Inflammatory macrophage treated with lipopolysaccharide for 4 hours (primary cell): ENCODE results near the gene EPHX1.

Source experiments
- DNase-seq: peaks from one replicate; pipeline ENCODE4 v3.0.0-alpha.2; 2020

The EPHX1 gene

DNA sequence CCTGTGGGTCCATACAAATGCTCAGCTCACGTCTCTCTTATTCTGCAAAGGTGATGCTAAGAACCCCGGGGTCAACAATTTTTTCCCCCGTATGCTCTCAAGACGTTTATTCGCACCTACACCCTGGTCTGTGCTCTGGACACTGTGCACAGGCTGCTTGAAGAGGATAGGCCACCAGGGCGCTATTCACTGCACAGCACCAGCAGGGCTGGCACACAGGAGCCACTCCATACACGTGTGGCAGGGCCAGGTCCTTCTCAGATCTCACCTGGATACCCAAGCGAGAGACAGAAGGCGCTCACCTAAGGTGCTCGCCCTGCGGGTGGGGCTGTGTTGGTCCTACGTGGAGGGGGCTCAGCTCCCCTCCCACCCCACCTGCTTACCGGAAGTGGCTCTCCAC, 55.6 kb downstream of the EPHX1 start:
- no peak for DNase-seq

- DNase-seq, result peak; percentile 79
These were observed 56.3 kb downstream of the EPHX1 start for GRCh38 chr1:225866061-225866837.

DNA sequence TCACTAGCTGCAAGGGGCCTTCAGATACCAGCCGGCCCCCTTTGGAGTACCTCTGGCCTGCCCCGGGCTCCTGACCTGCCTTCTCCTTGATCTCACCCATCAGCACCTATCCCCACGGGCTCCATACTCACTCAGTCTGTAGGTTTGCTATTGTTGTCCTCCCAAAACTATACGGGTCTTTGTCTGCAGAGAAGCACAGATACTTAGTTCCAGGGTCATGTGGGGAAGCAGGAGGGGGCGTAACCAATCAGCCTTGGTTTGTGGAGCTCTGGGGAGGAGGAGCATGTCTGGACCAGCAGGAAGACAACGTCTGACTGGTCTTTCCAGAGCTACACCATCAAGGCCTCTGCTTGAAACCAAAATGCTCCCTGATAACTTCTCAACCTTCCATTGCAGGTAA, 57.1 kb downstream of the EPHX1 start:
- DNase-seq, result no peak

DNA sequence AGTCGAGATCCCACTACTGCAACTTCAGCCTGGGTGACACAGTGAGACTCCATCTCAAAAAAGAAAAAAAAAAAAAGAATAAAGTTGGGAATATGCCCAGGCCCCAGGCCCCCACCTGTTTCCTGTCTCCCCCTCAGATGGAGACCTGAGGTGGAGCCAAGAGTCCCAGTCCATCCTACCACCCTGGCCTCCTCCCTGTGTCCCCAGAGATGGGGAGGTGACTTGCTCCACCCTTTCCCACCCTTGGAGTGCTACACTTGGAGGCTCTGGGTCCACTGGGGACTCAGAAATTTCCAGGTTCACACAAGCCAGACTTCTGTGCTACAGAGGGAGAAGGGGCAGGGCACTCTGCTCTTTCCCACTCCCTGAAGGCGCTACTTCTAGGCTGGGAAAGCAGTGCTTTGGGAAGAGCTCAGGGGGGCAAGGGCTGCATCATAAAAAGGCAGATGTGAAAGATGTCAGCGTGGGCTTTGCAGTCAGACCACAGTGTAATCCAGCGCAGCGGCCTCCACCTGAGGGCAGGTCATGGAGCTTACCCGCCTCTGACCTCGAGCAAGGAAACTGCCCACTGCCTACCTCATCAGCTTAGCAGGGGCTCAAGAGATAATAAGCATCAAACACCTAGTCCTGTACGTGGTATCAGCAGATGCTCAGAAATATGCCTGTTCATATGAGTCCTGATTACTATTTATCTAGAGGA, 58.9 kb downstream of the EPHX1 start:
- no peak for DNase-seq

- no peak for DNase-seq
These were observed 61.0 kb downstream of the EPHX1 start for GRCh38 chr1:225870911-225871310.

DNA sequence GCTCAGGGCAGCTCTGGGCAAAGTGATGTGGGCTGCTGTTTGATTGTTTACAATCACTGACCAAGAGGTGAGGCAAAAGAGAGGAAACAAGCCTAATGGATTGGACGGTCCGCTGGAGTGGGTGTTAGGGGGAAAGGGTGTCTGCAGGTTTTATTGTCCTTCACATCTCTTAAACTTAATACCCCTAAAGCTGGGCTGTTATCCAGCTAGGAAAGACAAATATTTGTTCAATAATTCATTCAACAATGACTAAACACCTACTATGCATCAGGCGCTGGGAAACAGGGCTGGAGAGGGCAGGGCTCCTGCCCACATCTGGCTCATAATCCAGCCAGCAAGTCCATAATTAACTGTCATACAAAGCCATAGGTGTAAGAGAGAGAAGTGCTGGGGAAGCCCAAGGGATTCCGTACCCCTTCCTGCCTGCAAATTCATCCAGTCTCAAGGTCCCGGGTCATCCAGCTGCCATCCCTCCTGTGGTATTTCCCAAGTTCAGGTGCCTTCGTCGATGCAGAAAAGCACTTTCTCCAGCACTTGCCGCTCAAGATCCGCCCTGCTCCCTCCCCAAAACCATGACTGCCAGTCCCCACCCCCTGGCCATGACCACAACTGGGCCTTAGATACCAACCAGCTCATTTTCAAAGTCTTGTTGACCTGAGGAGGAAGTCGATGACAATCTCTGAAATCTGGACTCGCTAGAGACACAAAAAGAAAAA, 61.6 kb downstream of the EPHX1 start:
- no peak for DNase-seq

DNA sequence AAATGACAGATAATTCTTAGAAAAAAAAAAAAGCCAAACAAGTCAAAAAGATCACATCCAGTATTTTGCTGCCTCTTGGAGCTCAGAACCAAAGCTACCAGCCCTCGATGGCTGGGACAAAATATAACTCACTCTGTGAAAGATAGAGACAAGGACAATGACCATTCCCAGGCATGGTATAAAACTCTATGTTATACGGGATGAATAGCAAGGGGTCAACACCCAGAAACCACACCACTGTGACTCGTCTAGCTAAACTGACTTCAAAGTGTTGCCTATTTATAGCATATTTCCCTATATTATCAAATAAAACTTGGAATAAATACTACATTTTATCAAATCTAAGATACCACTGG, 62.1 kb downstream of the EPHX1 start:
- no peak for DNase-seq

- DNase-seq, result no peak
These were observed 63.4 kb downstream of the EPHX1 start for GRCh38 chr1:225873281-225873850.

GRCh38 chr1:225874431-225874830, 64.5 kb downstream of the EPHX1 start:
- no peak for DNase-seq

DNA sequence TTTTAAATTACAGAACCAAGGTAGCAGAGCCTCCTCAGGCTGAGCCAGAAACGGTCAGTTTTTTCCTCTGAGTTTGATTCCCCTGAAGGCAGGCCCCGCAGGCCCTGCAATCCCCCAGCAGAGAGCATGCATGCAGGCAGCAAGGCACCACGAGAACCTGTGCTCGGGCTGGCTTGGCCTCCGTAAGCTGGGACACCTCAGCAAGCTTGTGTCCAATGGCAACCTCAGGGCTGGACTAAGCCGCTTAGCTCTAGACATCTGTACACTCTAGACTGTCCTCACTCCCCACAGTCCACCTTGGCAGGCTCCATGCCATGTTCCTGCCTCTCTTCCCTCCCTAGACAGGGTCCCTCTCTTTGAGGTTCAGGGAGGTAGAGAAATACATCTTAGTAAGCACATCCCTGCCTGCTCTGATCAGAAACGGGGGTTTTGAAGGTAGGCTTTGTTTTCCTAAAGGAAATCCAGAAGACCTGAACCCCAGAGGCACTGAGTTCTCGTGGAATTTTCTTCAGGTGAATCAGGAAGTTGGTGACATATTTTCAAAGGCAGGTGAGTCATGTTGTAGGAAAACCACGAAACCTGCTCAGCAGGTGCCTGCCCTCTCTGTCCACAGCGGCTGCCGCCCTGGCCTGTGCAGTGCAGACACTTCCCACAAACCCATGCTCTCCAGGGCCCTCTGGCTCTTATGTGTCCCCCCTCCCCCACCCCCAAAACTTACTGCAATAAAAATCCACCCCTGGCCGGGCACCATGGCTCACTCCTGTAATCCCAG, 65.3 kb downstream of the EPHX1 start:
- no peak for DNase-seq

DNA sequence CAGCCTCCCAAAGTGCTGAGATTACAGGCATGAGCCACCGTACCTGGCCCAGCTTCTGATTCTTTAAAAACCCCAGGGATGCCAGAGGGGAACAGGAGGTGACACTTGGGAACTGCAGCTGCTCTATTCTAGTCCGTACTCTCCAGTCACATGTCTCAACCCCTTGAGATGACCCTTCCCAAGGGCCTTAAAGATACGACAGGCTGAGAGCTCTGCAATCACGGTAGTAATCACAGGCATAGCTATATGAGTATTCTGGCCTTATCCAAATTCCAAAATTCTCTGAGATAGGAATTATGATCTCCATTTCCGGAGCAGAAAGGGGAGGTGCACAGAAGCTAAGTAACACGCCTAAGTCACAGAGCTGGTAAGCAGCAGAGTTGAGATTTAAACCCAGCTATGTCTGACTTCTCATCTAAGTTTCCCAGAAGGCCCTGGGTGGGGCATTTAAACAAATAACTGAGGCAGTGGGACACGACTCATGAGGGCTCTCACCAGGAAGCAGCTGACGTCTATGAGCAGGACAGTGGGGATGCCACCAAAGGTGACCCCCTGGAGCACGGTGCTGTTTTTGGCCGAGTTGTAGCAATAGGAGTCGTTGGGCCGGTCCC, 67.1 kb downstream of the EPHX1 start:
- DNase-seq, result no peak

DNA sequence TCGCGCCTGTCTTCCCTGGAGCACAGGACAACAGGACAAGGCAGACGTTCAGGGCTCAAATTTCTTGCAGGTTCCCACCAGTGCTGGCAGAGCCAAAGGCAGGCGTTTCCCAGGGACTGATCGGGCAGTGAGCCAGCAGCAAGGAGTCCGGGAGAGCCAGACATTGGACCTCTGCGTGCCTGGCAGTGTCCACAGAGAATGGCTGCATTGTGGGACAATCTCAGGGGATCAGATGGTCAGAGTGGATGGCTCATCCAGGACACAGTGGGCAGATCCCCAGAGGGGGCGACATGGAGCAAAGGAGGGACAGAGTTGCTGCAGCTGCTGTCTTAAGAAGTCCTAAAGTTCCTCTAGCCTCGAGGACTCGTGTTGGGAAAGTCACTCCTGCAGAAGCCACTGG, 67.7 kb downstream of the EPHX1 start:
- peak; percentile 60 for DNase-seq

GRCh38 chr1:225878282-225878681, 68.4 kb downstream of the EPHX1 start:
- no peak for DNase-seq

DNA sequence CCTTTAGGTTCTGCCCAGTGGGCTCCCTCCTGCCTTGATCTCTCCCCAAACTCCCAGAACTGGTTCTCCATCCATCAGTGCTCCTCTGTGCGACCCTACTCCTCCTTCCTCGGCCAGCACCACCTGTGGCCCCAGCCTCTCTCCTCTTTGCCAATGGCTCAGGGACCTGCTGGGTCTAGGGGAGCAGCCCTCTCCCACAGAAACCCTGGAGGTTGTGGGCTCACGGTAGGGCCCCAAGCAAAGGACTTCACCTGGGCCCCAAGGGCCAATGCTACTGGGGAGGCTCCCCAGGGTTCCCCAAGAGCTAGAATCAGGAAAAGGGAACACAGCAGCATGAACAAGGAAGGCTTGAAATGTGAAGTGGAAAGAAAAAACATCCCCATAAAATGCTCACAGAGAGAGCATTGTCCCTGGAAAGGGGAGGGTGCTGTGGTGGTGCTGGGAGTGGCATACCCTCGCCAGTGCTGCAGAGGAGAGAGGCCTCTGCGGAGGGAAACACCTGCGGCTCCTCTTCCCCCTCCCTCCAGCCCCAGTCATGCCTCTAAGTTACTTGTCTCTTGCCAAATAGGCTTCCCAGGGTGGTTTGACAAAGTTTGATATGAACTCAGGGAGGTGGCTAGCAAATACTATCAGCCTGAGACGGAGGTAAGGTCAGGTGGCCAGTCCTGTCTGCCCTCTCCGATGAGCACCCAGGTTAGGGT, 69.7 kb downstream of the EPHX1 start:
- DNase-seq, result no peak

GRCh38 chr1:225880222-225880588, 70.3 kb downstream of the EPHX1 start:
- DNase-seq, result no peak

DNA sequence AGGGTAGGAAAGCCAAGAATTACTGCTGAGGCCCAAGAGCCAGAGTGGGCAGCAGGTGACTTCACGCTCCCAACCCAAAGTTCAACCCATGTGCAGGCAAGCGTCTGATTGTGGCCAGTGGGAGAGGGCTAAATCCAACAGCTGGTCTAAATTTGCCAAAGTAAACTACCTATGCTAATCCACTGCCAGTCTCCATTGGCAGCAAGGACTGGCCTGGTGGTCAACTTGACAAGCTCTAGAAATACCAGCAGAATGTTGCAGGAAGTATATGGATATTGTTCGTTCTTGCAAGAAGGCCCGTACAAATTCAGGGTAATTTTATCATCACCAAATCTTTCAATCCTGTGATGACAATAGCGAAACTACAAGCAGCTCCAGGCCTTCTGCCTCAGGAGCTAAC, 70.7 kb downstream of the EPHX1 start:
- DNase-seq, result no peak

GRCh38 chr1:225881081-225881958, 71.4 kb downstream of the EPHX1 start:
- peak; percentile 56 for DNase-seq

DNA sequence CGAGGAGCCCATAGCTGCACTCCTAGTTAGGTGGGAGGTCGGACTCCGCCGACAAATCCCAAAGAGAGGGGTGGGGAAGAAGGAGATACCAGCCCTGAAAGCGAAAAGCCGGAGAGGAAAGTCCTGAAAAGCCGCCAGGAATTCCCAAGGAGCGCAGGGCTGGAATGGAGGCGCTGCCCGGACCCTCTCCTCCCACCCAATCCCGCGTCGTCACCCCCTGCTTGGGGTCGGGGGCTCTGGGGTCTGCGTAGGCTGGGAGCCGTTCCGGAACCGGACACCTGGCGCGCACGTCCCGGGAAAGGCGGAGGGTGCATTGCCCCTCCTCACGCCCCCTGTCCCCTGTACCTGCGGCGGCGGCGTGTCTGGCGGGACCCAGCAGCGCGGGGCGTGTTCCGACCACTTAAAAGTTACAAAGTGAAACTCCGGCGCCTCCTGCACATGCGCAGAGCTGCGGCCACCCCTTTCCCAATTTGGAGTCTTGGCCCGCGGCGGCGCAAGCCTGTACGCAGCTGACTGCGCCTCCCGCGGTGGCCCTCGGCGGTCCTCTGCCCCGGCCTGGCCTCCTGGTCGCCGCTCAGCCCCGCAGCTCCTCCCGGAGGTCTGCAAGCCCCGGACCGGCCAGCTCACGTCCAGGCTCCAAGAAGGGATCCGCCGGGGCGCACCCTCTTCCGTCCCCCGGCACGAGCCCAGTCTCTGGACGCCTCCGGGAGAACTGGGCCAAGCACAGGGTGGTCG, 72.2 kb downstream of the EPHX1 start, which contains the start of gene TMEM63A:
Gene TMEM63A, minus strand, starts transcription at position 422 of the 735 bp plus-strand sequence. CDS start 4,800 bp downstream, outside the sequence.
- peak; percentile 94 for DNase-seq

- peak; percentile 29 for DNase-seq
These were observed 73.0 kb downstream of the EPHX1 start for GRCh38 chr1:225882694-225883615.
